Right lobe of liver (tissue), 4 donors: ENCODE measurements around the gene TUBG1.

Experiments used
- CTCF ChIP-seq, 4 donors: fragments of 200-600 bp in 3 of 4; fragments of 450-650 bp in 1 of 4; IDR thresholded peaks; one replicate each; pipeline versions ENCODE4 v1.5.1 to v1.8.0; 2016 to 2022; ENCODE audit warnings: antibody characterized with exemption in 4 of 4, mild to moderate bottlenecking in 2 of 4
- POLR2A ChIP-seq: fragments of 450-650 bp; IDR thresholded peaks from one replicate; pipeline ENCODE4 v1.6.1; 2017; ENCODE audit warnings: antibody characterized with exemption, mild to moderate bottlenecking
- donor health status: DM: no; HTN: no; CAD: no.
- donor health status: DM: no; HTN: no; CAD: no.
- donor health status: DM: no; HTN: yes; CAD: no.

DNA sequence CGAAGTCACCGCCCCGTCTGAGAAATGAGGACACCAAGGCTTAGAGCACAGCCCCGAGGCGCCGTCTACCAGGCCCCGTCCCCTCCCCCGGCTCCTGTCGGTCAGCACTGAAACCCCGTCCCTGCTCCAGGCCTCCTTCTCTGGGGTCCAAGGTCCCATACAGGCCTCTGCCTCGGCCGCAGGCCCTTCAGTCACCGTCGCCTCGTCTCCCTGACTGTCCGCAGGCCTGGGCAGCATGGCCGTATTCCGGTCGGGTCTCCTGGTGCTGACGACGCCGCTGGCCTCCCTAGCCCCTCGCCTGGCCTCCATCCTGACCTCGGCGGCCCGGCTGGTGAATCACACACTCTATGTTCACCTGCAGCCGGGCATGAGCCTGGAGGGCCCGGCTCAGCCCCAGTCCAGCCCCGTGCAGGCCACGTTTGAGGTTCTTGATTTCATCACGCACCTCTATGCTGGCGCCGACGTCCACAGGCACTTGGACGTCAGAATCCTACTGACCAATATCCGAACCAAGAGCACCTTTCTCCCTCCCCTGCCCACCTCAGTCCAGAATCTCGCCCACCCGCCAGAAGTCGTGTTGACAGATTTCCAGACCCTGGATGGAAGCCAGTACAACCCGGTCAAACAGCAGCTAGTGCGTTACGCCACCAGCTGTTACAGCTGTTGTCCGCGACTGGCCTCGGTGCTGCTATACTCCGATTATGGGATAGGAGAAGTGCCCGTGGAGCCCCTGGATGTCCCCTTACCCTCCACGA lies 46.9 kb upstream of the TUBG1 start:
- TF ChIP-seq CTCF (IDR thresholded peaks at IDR 0.05) (no peak), POLR2A (no peak)
